GM12801 (cell line): ENCODE results near the gene ZFAND6.

Experiments
- CTCF ChIP-seq: IDR thresholded peaks from one replicate; pipeline ENCODE4 v1.5.1; 2011; ENCODE audit warnings: control low read depth; ENCODE audit not compliant: insufficient read length; ENCODE audit errors: extremely low read depth

ZFAND6 gene

GRCh38 chr15:80061582-80061981 lies 2.1 kb downstream of the ZFAND6 start:
- TF ChIP-seq CTCF = no peak

- TF ChIP-seq CTCF = no peak
Observed at GRCh38 chr15:80066912-80067311, 7.4 kb downstream of the ZFAND6 start.

GRCh38 chr15:80068578-80068977 lies 9.1 kb downstream of the ZFAND6 start:
- TF ChIP-seq CTCF = no peak

GRCh38 chr15:80070840-80071239 lies 11.4 kb downstream of the ZFAND6 start:
- TF ChIP-seq CTCF = no peak

- no peak for TF ChIP-seq CTCF
Observed at GRCh38 chr15:80071652-80072051, 12.2 kb downstream of the ZFAND6 start.

GRCh38 chr15:80072285-80072994 lies 13.0 kb downstream of the ZFAND6 start:
- no peak for TF ChIP-seq CTCF

- TF ChIP-seq CTCF = no peak
Observed at GRCh38 chr15:80073197-80073596, 13.7 kb downstream of the ZFAND6 start.
